NOMO-1 treated with dmso at 0.1 percent for 144 hours (cell line): Measurements from ENCODE around the gene NELL1.

ENCODE experiments used
- DNase-seq: peaks from one replicate; lab custom pipeline; 2025; ENCODE audit not compliant: unreplicated experiment; lab: John Stamatoyannopoulos, UW

Gene NELL1

DNA sequence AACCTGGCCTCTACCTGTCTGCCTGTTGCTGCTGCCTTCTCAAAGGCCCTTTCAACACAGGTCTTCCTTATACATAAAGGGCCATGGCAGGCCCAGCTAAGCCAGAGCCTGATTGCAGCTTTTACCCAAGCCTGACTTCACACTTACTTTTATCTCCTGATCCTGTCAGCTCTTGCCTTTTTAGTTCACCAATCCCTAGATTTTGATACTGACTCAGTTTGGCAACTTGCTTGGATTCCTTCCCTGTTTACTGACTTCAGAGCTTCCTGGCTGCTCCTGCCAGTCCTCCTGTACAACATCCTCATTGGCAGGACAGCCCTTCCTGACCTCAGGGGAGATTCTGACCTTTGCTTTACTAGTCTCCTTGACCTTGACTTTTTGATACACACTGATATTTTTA, 195.2 kb downstream of the NELL1 start:
- no peak for DNase-seq

DNA sequence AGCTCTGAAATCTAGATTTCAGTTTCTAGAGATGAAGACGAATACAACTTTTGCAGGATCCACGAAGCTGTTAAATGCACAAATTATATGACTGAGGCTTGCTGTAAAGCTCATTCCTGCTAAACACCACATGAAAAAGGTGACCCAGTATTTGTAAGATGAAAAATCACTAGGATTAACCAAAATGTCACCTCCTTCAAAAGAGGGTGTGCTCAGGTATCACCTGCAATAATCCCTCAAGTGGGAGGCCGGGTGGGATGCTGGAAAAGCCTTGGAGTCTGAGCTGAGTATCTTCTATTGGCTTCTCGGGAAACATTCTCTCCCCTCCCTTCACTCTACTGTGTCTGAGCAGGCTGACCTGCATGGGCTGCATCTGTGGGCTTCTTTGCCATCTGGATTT, 195.8 kb downstream of the NELL1 start:
- DNase-seq = no peak

DNA sequence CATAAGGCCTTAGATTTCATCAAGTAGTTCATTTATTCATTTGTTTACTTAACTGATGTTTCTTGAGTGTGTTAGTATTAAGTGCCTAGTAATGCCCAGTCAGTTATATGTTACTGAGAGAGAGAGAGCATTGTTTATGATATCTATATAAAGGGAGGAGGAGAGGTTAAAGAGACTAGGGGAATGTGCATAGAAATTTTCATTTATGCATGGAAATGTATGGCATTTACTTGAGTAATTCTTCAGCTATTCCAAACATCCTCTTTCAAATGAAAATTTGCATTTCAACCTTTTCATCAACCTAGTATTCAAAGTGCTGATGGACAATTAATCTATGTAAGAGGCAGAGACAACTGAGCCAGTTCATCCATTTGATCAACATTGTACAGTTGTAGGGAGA, 199.7 kb downstream of the NELL1 start:
- no peak for DNase-seq

DNA sequence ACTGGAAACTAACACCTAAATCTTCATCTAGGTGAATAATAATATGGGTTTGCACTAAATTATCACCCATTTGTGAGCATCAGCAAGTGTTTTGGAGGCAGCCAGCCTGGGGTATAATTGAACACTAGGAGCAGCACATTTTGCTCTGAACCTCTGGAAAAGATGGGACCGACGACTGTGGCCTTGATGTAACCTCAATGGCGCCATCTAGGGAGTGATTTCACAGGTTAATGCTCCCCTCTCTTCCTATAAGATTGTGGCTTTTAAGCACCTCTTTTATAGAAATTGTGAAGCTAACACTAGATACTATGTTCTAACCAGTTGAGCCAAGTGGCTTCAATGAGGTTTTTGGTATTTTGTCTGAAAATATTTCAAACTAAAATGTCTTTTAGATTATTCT, 203.7 kb downstream of the NELL1 start:
- DNase-seq = no peak

DNA sequence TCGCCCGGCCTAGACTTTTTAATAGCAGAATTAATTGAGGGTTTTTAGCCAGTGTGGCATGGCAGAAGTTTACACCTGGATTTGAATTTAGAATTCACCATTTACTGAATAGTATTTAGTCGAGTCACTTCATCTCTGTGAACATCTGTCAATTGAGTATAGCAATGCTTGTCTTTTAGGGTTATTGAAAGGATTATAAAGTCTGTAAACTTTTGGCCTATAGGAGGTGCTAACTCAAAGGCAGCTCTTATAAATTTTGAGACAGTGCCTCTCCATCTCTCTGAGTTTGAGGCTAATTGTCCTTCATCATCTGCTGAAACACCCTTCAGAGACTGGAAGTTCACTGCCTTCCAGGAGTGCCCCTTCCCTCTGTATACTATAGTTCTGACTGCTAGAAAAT, 205.0 kb downstream of the NELL1 start:
- no peak for DNase-seq

GRCh38 chr11:20875889-20876288, 206.5 kb downstream of the NELL1 start:
- DNase-seq = no peak

- no peak for DNase-seq
Observed at GRCh38 chr11:20876738-20877137, 207.4 kb downstream of the NELL1 start.

DNA sequence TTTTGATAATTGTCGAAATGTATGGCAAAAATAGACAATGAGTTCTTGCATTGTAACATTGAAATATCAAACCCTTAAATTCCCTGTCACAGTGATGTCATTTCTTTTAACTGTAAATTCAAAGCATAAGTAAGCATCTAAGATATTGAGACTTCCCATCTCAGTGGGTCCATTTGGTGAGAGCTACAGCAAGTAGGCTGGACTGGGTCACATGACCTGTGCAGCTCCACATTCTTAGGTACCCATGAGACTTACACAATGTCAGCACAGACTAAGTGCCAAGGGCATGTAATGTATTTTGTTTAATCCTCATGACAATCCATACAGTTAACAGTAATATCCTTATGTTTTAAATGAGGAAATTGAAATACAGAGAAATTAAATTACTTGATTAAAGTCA, 210.7 kb downstream of the NELL1 start:
- no peak for DNase-seq

GRCh38 chr11:20881328-20882079, 212.1 kb downstream of the NELL1 start:
- DNase-seq = no peak

DNA sequence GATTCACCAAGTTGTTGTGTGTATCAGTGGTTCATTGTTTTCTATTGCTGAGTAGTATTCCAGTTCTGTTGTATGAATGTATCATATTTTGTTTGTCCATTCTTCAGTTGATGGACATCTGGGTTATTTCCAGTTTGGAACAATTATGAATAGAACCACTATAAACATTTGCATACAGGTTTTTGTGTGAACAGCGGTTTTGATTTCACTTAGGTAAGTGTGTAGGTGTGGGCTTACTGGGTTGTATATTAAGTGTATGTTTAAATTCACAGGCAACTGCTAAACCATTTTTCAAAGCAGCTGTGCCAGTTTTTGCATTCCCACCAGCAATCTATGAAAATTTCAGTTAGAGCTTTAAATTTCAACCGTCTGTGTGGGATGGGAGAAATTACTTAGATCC, 217.8 kb downstream of the NELL1 start:
- DNase-seq = no peak

GRCh38 chr11:20894296-20894695, 224.9 kb downstream of the NELL1 start:
- DNase-seq = no peak

DNA sequence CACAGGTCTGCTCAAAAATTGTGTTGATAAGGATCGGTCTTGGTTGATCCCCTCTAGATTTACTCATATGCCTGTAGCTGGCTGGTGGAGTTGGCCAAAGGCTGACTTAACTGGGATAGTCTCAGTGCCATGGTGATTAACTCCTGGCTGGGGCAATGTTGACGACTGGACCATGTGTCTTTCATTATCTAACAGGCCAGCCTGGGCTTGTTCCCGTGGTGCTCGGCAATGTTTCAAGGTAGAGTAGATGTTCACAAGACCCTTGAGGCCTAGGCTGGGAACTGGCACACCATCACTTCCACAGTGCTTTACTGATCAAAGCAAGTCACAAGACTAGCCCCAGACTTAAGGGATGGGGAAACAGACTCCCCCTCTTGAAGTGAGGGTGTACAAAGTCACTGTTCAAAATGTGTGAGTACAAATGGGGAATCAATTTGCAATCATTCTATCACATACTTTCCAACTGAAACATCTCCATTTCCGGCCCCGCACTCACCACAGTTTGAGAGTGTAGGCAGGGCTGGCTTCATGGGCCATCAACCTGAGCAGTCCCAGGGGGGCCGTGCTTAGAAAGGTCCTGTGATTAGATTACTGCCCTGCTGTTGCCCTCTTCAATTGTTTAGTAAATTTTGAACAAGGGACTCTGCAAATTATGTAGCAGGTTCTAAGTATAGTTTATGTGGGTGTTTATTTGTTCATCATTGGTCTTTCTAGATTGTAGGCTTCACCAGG, 240.8 kb downstream of the NELL1 start:
- no peak for DNase-seq

GRCh38 chr11:20910733-20911132, 241.3 kb downstream of the NELL1 start:
- DNase-seq = no peak

DNA sequence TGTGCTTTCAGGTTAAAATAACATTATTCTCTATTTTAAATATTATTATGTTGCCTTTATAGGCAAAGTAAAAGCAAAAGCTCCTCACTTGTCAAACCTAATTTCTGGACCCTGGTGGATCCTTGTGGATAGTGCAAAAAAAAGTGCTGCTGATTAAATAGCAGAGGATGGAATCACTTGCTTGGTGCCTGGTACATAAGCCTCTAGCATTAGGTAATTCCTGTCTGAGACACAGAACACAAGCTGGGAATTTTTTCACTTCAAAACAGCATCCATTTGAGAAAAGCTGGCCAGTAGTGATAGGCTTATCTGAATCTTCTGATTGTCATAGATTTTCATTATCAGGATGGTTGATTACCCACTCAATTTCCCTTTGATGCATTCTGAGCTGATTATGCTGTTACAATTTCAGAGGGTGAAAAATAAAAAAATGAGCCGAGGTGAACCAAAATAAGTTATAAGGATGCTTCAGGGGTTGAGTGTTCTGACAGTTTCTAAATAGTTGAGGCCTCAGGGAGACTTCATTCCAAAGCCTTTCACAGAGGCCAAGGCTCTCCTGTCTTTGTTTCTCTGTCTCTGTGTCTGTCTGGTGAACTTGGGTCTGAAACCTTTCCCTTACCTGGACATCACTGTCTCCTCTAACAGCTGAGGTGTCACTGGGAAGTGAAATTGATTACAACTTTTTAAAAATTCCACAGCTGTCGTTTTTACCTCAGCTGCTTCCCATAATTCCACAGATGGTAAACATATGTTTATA, 242.9 kb downstream of the NELL1 start:
- no peak for DNase-seq

DNA sequence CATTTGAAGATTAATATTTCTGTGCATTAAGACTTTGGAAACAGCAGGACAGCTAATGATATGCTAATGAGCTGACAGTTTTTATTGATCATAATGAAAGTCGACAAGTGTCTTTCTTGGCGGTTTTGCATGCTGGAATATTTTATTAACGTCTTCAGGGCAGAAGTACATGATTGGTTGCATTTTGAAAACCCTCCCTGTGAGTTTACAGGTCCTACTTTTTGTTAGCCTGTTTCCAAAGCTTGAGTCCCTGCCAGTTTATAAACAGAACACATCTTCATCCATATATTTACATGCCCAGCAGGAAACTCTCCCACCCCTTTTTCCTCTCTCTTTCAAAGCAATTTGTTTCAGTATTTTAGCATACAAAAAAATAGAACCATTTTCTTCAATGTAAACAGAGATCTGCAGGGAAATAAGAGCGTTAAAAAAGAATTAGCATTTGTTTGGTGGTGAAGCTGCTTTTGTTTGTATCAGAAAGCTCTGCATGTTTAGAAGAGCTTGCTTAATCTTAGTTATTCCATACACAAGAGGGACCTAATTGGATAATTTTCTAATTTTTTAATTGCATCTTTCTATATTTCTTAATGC, 243.6 kb downstream of the NELL1 start:
- DNase-seq = no peak

DNA sequence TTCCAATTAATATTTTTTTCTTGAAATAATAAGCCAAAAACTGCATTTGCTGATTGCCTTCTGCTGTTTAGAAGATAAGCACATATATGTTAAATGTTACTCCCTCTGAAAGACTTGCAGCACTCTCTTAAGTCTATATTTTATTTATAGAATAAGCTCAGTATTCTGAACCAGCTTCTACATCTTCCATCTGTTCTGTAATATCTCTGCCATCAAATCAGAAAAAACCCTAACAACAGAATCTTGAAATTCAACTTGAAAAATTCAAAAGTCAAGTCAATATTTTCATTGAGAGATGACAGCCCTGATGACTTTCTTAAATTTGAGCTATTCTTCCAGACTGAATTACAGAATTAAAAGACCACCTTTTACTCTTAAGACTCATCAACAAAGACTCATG, 247.9 kb downstream of the NELL1 start:
- no peak for DNase-seq

GRCh38 chr11:20926799-20927540, 257.6 kb downstream of the NELL1 start:
- DNase-seq = no peak

DNA sequence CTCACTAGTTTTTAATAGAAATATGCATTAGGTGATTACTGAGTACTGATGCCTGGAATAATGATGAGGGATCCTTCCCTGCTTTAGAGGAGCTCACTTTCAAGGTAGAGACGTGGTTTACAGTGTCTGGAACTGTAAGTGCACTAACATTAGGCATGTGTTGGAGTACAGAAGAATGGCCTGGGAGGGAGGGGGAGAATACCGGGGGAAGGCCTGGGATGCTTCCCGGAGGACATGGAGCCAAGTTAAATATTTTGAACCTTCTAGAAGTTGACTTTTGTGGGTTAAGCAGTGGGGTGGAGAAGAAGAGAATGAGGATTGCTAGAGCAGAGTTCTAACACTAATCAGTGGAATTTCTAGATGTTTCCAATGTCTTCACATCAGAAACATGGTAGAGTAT, 261.6 kb downstream of the NELL1 start:
- no peak for DNase-seq

DNA sequence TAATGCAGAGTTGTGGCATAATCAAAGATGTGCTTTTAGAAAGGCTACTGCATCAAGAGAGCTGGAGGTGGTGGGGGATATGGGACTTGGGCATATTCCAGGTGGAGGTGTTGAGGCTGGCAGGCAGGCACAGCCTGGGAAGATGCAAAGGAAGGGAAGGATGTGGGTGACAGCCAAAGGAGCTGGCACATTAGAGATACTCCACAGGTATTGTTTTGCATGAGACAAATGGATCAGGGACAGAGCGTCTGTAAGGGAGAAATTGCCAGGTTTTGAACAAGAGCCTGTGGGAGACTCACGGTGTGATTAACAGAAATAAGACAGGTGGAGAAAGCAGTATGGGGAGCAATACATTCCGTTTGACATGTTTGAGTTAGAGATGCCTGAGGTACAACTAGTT, 263.7 kb downstream of the NELL1 start:
- DNase-seq = no peak

DNA sequence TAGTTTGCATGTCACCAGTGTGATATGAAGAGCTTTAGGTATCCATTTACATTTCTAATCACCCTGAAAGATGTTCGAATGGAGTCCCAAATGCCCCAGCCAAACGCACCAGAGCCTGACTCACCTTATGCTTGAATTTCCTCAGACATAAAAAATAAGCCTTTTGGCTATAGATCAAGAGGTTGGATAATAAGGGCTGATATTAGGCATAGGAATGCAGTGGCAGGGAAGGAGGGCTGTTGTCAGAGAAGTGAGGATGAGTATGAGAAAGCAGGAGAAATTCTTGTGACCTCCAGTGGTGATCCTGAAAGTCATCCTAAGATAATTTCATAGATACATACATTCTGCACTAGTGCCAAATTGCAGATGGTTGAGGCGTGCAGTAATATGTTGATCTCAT, 264.6 kb downstream of the NELL1 start:
- no peak for DNase-seq

DNA sequence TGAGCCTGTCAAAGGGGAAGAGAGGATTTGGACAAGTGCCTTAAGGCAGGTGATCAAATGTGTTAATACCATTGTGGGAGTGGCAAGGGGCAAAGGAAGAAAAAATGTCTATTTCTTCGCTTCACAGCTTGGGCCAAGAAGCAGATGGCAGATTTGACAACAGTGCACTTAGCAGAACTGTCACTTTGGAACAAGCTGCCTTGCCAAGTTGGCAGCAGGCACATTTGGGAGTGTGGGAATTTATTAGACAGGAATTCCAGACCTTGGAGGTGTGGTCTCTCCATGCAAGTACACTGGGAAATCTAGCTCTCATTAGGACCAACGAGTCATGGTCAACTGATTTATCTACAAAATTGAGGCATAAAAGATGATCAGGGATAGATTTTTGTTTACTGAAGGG, 265.1 kb downstream of the NELL1 start:
- DNase-seq = no peak
